Ovary (tissue), 9 donors: Measurements from ENCODE around the gene NAGK. TPM values are rescaled to one million over a fixed set of nuclear protein-coding genes. Genes with fewer than 3 reads are reported as not detected.
A peak's percentile ranks its signal among the peaks of the same experiment; 100 is the strongest.
"Not testable (repeated sequence)": the region's sequence is repeated elsewhere in the genome, so short reads cannot be mapped to it uniquely, and the experiment has no call there.

Experiments
- DNase-seq, 5 donors: peaks; one replicate each; pipeline ENCODE4 v3.0.0-alpha.2; 2019 to 2020
- H3K27ac ChIP-seq, 2 donors: fragments of 200-600 bp; one replicate each; pipeline versions ENCODE4 v1.5.1 to v1.8.0; 2019 to 2022
- H3K27me3 ChIP-seq: fragments of 200-600 bp; one replicate; pipeline ENCODE4 v1.8.0; 2022
- H3K36me3 ChIP-seq: fragments of 200-600 bp; sonication (generic); one replicate; pipeline ENCODE4 v1.5.1; 2019
- H3K4me1 ChIP-seq: one replicate; pipeline ENCODE4 v1.8.1; 2013; ENCODE audit warnings: mild to moderate bottlenecking, moderate library complexity; ENCODE audit not compliant: insufficient read depth
- H3K4me3 ChIP-seq: fragments of 200-600 bp; sonication (generic); one replicate; pipeline ENCODE4 v1.5.1; 2017
- H3K9me3 ChIP-seq, 2 donors: fragments of 200-600 bp in 1 of 2; sonication (generic) in 1 of 2; one replicate each; pipeline versions ENCODE4 v1.5.1 to v1.8.1; 2013 to 2019; ENCODE audit warnings: mild to moderate bottlenecking in 1 of 2, moderate library complexity in 1 of 2
- EP300 ChIP-seq: sonication (generic); formaldehyde crosslinking; IDR thresholded peaks from one replicate; pipeline ENCODE4 v1.6.1; 2017; ENCODE audit warnings: antibody characterized with exemption
- POLR2A ChIP-seq: fragments of 450-650 bp; IDR thresholded peaks from one replicate; pipeline ENCODE4 v1.6.1; 2017; ENCODE audit warnings: antibody characterized with exemption, mild to moderate bottlenecking, moderate library complexity
- WGBS, 3 donors: extraction: QIAGEN DNeasy Blood & Tissue Kit in 1 of 3; methylation state at CpG; one replicate each; pipeline versions ENCODE4 v1.1.5 to v1.1.7; 2013 to 2017; 5-methylcytosine and 5-hydroxymethylcytosine counted together
- intact Hi-C, 4 donors: fragments of 100-400 bp; cut with DNase I; formaldehyde crosslinking; loops; one replicate each; pipeline versions ENCODE4 v1.11.0 to v1.15.1; 2022 to 2023
- polyA plus RNA-seq, 2 donors: library from polyadenylated mRNA; stranded (reverse); fragments of 200-250 nt in 1 of 2; fragments of 350-450 nt in 1 of 2; fragmentation: Illumina TruSeq in 1 of 2; extraction: RNeasy Lipid Tissue Mini Kit (QIAGEN cat#74804) in 1 of 2; gene quantifications; one replicate each; pipeline ENCODE4 v1.2.3, GENCODE V29; 2013 to 2014
- total RNA-seq, 7 donors: library from RNA; depleted of rRNA in 2 of 7; stranded (reverse); fragments of >200 nt in 2 of 7; fragmentation: NEBNext Ultra II Directional in 3 of 7; extraction: Animal tissue kit (Norgen Biotek cat#: 25700) in 3 of 7; gene quantifications; one replicate each; pipeline versions ENCODE4 v1.1.0 to v1.2.4, GENCODE V29; 2016 to 2023
- TF ChIP-seq, protein P1 (sequence below), 3 donors: fragments of 450-650 bp in 2 of 3; fragments of 200-600 bp in 1 of 3; IDR thresholded peaks; one replicate each; pipeline versions ENCODE4 v1.5.1 to v1.8.0; 2016 to 2022; ENCODE audit warnings: antibody characterized with exemption in 3 of 3, mild to moderate bottlenecking in 1 of 3
- donor health status: DM: no; HTN: no; CAD: no; lungs with moderate emphysema.
- donor health status: DM: no; HTN: no; CAD: no.
- donor health status: Bipolar disorder and iron deficiency.
- donor health status: DM: yes; HTN: yes; CAD: no.
- donor health status: DM: no; HTN: no; CAD: no.
- donor health status: DM: yes; HTN: yes; CAD: no.

NAGK gene
- total and polyA plus RNA-seq, 9 donors = 57.7 to 94.6 (median 78.5) TPM

DNA sequence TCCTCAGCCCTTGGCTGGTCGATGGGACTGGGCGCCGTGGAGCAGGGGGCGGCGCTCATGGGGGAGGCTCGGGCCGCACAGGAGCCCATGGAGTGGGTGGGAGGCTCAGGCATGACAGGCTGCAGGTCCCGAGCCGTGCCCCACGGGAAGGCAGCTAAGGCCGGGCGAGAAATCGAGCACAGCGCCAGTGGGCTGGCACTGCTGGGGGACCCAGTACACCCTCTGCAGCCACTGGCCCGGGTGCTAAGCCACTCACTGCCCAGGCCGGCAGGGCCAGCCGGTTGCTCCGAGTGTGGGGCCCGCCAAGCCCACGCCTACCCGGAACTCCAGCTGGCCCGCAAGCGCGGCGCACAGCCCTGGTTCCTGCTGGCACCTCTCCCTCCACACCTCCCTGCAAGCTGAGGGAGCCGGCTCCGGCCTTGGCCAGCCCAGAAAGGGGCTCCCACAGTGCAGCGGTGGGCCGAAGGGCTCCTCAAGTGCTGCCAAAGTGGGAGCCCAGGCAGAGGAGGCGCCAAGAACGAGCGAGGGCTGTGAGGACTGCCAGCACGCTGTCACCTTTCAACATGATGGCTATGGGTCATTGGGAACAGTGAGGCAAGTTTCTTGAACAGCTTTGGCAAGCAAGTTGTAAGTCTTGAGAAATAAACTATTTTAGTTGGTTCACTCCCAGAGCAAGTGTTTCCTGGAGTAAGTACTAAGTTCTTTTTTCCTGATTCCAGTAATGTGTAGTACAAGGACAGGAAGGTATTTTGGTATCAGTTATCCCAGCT lies 24.2 kb downstream of the NAGK start:
- H3K4me1 ChIP-seq, H3K9me3 ChIP-seq, DNase-seq, intact Hi-C loops, H3K4me3 ChIP-seq, H3K27me3 ChIP-seq, H3K27ac ChIP-seq, H3K36me3 ChIP-seq: not testable (repeated sequence)
- 88 to 94% (median 92%) methylated on average over 27 to 33 of the region's 33 CpGs for WGBS, 3 donors

DNA sequence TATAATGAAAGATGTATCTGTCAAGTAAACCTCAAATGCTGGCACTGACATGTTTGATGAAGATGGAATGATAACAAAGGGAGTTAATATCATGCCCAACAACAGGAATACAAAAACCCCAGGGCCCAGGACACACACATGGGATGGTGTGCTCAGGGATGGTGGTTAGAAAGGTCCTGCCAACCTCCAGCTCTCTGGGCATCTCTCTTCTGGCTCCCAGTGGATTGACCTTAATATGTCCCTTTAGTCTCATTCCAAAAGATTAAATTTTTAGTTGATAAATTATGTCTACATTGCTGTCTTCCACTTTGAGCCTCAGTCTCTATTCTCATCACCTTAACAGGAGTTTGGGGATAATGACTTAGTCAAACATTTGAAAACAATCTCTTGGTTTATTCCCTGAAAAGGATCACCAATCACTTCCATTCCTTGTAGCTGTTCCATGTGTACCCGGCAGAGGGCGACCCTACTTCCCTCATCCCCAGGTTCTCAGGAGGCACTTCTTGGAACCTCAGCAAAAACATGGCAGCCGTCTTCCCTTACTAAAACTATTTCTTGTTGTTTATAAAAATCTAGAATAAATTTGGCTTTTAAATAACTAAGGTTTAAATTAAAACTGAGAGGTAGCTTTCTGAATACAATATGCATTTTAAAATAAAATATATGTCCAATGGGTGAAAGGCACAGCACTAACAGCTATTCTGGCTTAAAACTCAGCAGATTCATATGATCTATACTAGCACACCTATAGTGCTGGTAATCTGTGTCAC lies 31.9 kb downstream of the NAGK start:
- Histone ChIP-seq H3K27me3 (no peaks in the 10 kb centered on the region), H3K9me3 (no peaks in the 10 kb centered on the region), H3K4me1 (no peaks in the 10 kb centered on the region), H3K27ac (no peak overlapping the region), H3K36me3 (no peaks in the 10 kb centered on the region), H3K4me3 (no peak overlapping the region)
- intact Hi-C loops = no loop called here
- TF ChIP-seq, protein P1, sequence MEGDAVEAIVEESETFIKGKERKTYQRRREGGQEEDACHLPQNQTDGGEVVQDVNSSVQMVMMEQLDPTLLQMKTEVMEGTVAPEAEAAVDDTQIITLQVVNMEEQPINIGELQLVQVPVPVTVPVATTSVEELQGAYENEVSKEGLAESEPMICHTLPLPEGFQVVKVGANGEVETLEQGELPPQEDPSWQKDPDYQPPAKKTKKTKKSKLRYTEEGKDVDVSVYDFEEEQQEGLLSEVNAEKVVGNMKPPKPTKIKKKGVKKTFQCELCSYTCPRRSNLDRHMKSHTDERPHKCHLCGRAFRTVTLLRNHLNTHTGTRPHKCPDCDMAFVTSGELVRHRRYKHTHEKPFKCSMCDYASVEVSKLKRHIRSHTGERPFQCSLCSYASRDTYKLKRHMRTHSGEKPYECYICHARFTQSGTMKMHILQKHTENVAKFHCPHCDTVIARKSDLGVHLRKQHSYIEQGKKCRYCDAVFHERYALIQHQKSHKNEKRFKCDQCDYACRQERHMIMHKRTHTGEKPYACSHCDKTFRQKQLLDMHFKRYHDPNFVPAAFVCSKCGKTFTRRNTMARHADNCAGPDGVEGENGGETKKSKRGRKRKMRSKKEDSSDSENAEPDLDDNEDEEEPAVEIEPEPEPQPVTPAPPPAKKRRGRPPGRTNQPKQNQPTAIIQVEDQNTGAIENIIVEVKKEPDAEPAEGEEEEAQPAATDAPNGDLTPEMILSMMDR (IDR thresholded peaks at IDR 0.05) = peak in 1 of 3 donors; percentile 11
- no peak for TF ChIP-seq POLR2A
- TF ChIP-seq EP300 = no peak
- WGBS, 3 donors = 3 to 8% (median 7%) methylated on average over 3 of the region's 3 CpGs
- DNase-seq = peak in 2 of 5 donors; percentile 30 to 54

DNA sequence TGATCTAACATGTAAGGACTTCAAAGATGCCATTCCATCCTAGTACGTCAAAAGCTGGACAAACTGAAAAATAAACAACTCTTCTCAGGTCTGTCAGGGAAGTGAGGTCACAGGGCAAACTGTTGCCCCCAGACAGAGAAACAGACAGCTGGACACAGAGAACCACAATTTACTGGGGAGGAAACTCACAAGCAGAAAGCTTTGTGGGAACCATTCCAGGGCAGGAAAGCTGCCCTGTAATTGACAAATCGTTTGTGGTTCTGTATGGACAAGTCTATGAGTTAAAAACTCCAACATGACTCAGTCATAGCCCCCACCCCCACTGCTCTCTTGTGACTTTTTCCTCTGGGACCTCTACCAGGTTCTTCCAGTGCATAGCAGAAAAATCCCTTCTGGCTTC lies 33.2 kb downstream of the NAGK start:
- no peak overlapping the region for H3K4me3 ChIP-seq
- H3K4me1 ChIP-seq = no peaks in the 10 kb centered on the region
- no peaks in the 10 kb centered on the region for H3K27me3 ChIP-seq
- TF ChIP-seq, protein P1 (IDR thresholded peaks at IDR 0.05) = no peak
- no peak for TF ChIP-seq POLR2A
- TF ChIP-seq EP300 = no peak
- intact Hi-C loops = no loop called here
- H3K27ac ChIP-seq = no peak overlapping the region
- no peak for DNase-seq
- 42 to 46% (median 46%) methylated on average over 2 of the region's 2 CpGs for WGBS, 3 donors
- no peaks in the 10 kb centered on the region for H3K36me3 ChIP-seq
- no peaks in the 10 kb centered on the region for H3K9me3 ChIP-seq

- DNase-seq = no peak
- TF ChIP-seq POLR2A = no peak
- TF ChIP-seq, protein P1 (IDR thresholded peaks at IDR 0.05) = no peak
- no peak for TF ChIP-seq EP300
- no peak overlapping the region for H3K4me3 ChIP-seq
Observed at GRCh38 chr2:71102981-71103681, 34.7 kb downstream of the NAGK start.

More at GRCh38 chr2:71102981-71103681, 34.7 kb downstream of the NAGK start:
- no peak overlapping the region for H3K27ac ChIP-seq
- no peaks in the 10 kb centered on the region for H3K36me3 ChIP-seq
- no peaks in the 10 kb centered on the region for H3K9me3 ChIP-seq
- no peaks in the 10 kb centered on the region for H3K27me3 ChIP-seq
- no peaks in the 10 kb centered on the region for H3K4me1 ChIP-seq
- intact Hi-C loops = no loop called here
- WGBS, 3 donors = 64 to 73% (median 65%) methylated on average over 6 of the region's 6 CpGs
